Brain pericyte (primary cell): Measurements from ENCODE around the gene MEGF10.

Experiments used
- DNase-seq: peaks from one replicate; pipeline ENCODE4 v3.0.0-alpha.2; 2012; ENCODE audit warnings: low read depth, low spot score

Gene MEGF10

DNA sequence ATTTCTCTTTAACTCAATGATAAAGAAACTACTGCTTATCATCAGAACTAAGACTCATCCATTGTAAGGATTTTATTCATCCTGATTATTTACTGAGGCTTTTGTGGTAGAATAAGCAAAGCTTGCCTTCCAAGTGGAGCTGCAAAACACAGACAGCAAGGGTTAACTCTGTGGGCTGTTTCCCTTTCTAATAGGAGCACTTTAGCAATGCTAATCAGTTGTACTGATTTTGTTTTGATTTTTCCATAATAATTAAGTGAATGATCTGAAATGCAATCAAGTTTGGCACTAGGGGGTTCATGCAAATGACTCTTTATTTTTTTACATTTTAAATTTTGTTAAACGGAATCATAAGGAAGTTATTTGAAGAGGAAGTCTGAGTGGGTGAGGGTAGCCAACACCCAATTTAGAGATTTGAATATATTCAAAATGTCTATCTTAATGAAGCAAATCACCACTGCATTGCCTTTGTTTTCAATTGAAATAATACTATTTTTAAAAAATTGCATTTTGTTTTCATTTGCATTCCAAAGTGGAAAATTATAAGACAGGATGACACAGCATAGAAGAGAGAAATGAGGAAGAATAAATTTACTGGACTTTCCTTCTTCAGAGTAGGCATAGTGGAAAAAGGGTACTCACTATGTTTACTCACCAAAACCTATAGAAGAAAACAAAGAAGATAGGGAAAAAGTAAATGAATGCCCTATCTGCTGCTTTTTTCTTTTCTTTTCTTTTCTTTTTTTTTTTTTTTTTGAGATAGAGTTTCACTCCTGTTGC is 36.6 kb downstream of the MEGF10 start:
- no peak for DNase-seq

DNA sequence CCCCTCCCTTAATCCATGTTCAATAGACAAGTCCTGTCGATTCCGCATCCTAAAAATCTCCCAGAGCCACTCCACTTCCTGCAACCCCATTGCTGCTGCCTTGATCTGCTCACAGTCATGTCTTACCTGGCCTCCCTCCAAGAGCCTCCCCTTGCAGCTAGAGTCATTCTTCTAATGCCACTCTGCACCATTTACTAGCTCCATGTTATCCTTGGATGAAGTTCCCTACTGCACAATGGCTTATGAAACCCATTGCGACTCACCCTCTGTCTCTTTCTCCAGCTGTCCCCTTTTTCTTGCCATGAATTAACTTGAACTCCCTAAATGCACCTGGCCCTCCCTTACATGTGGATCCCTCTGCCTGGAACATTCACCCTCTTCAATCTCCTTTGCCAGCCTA is 39.5 kb downstream of the MEGF10 start:
- no peak for DNase-seq

DNA sequence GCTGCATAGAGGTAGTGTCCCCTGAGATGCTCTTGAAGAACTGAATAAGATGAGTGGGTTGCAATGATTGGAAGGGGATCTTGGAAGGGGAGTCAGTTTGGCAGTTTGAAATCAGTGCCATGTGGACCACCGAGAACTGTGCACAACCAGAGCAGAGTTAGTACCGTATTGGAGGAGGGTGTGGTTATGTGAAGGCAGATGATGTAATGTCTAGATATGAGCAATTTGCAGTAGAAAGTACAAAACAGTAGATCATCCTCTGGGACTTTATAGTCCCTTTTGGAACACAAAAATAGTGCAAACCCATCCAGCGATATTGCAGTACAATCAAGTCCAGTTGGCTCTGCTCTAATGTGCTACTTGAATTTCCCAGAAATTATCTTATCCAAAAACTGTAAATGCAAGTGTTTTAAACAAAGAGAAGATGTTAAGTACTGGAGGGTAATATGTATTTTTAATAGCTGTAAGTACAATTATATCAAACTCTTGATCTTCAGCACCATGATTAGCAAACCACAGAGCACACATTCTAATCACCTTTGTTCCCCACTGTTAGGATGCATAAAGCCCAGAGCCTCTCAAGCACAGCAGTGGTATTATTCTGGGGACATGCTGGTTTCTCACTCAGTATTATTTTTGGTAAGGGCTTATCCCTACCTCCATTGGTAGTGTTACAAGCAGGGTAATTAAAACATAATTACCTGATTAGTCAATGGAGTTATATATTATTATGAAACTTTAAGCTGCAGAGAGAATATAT is 41.5 kb downstream of the MEGF10 start:
- DNase-seq = no peak

DNA sequence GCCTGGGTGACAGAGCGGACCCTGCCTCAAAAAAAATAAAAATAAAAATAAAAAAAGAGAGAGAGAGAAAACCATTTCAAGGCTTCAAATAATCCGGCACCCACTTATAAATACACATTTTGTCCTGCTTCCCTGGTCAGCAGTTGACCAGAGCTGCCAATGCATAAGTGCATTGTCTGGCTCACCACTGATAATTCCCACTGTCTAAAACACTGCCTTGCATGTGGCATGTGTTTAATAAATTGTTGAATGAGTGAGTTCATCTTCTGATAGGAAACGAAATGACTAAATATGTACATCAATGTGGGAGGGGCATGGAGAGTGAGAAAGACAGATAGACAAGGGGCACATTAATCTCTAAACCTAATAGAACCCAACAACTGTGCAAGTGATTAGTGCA is 42.9 kb downstream of the MEGF10 start:
- DNase-seq = no peak

DNA sequence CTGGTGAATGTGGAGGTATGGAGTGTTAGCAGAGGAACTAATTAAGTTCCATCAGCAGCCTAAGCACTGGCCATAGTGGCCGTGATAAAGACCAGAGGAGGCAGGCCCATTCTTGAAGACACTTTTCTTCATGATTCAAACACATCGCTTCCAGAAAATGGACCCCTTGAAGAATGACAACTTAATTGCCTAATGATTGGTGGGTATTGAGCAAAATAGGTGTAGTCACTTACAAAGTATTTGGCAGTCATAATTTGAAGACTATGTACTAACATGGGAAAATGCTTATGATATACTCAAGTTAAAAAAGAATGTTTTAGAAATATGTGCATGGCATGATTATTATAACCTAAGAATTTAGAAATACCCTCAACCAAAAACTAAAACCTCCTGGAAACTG is 44.8 kb downstream of the MEGF10 start:
- DNase-seq = no peak

DNA sequence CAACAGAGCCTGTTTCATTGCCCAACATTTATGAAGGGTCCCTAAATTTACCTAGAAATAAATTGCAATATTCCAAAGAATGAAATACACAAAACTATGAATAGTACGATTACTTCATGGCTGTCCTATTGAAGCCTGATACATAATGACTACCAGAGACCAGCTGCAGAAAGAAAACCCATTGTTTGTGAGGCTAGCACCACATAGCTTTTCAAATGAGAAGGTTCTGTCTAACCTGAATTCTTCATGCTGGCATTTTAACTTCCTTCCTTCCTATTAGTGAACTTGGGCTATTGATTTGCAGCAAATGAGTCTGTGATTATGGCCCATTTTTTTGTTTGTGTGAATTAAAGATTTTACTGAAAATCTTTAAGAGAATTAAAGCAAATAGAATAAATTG is 47.3 kb downstream of the MEGF10 start:
- no peak for DNase-seq

DNA sequence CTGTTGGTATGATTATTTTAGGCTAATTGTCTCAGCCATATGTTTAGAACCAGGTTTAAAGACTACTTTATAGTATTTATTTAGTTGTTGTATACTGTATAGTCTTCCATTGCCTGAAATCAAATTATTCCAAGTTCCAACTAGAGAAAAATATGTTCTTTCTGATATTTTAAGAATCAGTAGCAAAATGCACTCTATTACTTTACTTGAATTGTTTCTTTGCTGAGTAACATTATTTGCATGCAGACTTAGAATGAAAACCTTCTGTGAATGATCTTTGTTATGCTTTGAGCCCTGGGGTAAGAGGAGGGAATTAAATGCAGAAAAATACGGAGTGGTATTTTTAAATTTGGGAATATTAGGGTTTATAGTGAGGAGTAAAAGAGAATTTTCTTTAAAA is 47.9 kb downstream of the MEGF10 start:
- no peak for DNase-seq

DNA sequence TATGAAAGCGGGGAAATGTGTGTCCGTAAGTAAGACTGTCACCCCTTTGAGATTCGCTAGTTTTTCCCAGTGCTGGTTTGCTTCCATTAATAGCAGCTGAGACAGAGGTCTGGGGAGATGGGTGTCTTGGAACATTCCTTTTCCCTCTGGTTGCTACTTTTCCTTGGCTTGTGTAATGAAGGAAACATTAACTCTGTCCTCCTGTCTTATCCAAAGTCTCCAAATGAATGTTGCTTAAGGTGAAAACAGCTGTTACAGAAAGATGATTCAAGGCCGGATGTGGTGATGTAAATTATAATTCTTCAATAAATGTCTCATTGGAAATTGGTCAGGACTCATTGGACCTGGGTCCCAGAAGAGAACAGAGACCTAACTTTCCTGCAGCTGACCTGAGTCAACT is 50.0 kb downstream of the MEGF10 start:
- no peak for DNase-seq

DNA sequence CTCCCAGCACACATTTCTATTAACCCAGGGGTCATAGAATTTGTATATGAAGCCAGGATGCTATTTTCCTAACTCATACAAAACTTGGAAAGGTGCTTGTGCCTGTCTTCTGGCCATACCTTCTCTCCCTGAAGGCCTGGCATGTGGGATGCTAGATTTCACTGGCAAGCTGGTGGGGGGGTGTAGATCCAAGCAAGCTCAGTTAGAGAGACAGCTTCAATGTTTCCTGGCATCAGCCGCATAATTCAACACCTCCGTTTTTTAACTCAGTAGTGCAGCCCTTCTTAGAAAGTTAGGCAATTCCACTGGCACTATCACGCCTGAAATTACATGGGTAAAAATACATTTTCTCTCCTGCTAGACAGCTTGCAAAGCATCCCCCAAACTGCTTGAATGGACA is 51.8 kb downstream of the MEGF10 start:
- no peak for DNase-seq

DNA sequence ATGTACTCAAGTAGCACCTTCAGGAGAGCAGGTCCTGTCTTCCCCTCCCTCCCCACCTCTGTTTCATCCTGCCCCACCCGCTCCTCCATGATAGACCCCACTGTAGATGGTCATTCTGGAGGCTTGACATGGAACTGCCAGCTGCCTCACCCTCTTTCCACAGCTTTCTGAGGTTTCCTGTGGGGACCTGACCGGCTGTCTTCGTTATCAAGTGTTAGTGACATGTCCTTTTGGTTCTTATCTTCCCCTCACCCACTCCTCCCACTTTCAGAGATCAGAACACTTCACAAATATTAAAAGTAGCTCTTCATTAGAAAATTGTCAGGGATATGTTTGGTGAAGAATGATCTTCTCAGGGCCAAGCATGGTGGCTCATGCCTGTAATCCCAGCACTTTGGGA is 52.7 kb downstream of the MEGF10 start:
- DNase-seq = no peak

DNA sequence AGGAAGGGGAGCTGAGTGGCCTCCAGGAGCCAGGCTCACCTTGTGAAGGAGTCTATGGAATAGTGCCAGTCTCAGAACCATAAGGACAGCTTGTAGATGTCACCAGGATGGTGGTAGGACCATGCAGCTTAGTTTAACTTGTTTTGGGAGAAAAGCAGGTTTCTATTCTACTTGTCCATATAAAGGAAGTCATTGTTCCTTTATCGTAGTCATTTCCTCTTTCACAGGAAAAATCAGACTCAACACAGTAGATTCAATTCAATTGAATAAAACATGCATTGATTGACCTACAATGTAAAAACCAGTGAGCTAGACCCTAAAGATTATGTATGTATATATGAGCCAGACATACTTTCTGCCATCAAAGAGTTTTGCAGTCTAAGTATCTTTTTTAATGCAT is 53.3 kb downstream of the MEGF10 start:
- no peak for DNase-seq

DNA sequence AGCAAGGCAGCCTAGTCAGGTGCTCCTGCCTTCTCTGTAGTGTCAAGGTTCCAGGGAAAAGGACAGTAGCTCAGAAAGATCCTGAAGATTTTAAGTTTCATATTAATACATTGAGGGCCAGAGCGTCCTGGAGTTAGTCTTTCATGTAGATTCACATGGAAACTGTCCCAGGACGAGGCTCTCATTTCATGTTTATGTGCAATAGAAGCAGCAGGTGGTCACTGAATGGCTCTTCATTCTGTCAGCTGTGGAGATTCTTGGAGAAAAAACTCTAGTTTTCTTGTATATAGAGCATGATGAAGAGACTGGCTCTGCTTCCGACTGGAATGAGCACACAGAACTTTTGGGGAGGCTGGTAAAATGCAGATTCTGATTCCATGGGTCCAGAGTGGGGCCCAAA is 54.3 kb downstream of the MEGF10 start:
- no peak for DNase-seq

DNA sequence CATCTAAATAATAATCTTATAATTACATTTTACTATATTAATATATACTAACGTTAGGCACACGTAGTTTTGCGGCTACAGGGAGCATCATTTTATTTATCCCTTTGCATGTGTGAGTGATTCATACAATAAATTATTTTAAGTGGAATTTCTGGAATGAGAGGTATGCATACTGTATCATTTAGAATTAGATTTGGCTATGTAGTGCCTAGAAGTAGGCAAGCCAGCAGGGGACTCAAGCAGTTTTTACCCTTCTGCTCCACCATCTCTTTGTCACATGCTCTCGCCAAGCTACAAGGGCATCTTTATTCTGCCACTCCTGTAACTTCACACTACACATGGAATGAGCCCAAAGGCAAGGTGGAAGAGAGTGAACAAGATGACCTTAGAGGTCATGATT is 60.8 kb downstream of the MEGF10 start:
- no peak for DNase-seq

DNA sequence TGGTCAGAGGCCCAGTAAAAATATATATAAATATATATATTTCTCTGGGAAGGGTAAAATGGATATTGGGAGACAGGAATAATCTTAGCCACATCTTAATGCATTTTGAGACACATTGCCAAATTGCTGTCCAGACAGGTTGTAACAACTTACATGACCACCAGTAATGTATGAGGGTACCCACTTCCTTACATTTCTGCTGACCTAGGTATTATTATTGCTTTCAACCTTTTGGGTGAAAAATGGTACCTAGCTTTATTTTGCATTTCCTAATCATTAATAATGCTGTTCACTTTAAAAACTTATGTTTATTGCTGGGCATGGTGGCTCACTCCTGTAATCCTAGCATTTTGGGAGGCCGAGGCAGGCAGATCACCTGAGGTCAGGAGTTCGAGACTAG is 61.5 kb downstream of the MEGF10 start:
- no peak for DNase-seq

DNA sequence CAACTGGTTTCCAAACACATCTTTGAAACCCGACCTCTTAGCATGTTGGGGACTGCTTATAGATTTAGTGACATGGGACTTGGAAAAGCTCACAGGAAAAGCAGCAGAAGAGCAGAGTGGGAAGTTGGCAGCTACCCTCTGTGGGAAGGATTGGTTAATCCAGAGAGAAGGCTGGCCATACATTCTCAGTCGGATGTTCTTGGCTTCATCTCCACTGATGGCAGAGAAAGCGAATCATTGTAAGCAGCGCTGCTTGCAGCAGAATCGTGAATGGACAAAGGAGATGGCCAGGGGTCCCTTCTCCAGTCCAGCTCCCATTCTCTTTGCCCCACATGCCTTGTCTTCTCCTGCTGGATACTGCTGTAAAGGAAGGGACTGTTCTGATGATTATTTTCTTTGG is 62.7 kb downstream of the MEGF10 start:
- DNase-seq = no peak

DNA sequence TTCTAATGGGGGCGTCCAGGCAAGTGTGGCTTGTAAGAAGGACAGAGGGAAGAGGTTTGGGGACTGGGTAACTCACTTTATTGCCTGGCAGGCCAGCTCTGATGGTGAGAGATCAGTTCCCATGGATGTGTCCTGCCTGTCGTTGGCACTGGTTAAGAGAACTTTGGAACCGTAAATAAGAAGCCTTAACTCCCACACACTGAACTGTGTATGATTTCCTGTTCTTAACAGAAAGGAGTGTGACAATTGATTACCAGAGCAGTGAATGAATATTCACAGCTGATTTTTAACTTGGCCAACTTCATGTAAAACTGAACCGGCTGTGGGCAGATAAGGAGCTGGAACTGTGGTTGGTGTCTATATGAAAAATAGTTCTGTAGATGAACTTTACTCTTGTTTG is 63.2 kb downstream of the MEGF10 start:
- no peak for DNase-seq

DNA sequence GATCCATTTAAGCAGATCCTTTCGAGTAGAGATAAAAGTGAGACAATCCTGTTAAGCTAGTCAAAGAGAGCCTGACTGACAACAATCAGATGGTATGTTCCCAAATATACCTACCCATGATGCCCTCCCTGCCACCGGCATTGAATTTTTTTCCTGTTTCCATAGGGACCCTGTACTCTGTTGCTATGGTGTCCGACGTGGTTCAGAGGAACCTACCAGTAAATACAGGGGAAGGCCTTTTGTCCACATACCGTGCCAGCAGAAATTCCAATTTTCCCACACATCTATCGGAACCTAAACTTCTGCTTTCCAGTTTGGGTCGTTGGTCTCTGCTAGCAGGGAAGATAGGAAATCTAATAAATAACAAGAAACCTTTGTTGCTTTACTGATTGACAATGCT is 64.7 kb downstream of the MEGF10 start:
- DNase-seq = no peak

DNA sequence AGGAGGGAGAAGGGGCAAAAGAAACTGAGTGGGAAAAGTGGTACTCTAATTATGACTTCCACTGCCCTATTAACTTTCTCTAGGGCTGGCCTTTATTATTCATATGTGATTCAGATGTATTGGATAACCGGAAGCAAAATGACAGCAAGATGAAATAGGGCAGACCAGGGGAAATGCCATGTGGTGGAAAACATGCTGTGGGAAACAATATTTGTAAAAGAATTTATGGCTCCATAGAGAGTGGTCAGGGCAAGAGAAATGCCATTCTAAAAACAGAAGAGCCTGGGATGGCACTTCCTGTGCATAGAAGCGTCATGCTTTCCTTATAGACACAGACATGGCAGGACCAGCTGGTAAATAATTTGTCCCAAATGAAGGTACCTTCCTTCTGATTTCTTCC is 67.7 kb downstream of the MEGF10 start:
- DNase-seq = no peak

DNA sequence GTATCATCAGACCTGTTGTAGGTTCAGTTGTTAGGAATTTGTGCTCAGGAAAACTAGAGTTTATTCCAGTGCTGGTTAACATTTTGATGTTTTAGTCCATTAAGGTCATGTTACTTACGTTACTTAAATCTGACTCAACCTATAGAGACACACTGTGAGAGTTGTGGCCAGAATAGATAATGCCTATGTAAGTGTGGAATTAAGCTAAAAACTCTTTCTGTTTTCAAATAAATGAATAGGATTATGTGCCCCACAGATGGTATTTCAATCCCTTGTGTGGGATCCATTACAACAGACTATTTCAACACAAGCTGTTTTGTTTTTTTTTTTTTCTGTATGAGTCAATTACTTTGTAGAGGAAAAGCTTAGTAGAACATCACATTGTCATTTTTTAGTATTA is 68.1 kb downstream of the MEGF10 start:
- no peak for DNase-seq

DNA sequence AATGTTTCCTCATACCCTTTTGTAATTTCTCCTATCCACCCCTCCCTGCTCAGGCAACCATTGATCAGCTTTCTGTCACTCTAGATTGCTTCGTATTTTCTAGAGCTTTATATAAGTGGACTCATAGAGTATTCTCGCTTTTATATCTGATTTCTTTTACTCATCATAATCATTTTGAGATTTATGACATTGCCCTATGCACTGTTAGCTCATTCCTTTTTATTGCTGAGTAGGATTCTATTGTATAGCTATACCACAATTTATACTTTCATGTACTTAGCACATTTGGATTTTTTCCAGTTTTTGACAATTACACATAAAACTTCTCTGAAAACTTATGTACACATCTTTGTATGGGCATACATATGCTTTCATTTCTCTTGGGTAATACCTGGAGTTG is 68.9 kb downstream of the MEGF10 start:
- DNase-seq = no peak

DNA sequence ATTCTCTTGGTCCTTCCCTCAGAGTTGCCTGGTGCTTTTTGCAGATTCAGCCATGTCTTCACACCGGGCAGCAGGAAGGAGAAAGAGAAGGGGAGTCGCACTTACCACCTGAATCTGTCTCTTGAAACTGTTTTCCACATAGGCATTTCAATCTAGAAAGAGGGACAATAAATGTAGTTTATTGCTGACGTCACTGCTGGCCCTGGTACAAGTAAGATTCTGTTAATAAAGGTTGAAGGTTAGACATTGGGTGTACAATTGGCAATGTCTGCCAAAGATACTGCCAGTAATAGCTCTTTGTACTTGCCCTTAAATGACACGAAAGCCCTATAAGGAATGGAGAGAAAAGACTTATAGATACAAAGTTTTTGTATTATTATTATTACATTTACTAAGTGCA is 72.8 kb downstream of the MEGF10 start:
- DNase-seq = no peak

DNA sequence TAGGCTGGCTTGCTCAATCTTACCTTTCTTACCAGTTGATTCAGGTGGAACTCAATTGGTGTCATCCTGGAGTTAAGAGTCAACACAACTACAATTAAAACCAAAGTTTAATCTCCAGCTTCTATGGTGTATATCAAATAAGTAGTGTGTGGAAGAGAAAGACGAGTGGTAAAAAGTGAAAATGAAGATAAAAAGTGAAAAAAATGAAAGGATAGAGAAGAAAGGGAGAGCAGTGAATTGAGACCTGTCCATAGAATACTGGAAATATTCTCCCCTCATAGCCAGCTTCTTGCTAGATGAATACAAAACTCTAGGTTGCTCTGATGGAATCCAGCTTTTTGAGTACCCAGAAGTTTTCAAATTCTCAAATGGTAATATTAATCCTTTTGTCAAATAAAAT is 76.4 kb downstream of the MEGF10 start:
- no peak for DNase-seq

DNA sequence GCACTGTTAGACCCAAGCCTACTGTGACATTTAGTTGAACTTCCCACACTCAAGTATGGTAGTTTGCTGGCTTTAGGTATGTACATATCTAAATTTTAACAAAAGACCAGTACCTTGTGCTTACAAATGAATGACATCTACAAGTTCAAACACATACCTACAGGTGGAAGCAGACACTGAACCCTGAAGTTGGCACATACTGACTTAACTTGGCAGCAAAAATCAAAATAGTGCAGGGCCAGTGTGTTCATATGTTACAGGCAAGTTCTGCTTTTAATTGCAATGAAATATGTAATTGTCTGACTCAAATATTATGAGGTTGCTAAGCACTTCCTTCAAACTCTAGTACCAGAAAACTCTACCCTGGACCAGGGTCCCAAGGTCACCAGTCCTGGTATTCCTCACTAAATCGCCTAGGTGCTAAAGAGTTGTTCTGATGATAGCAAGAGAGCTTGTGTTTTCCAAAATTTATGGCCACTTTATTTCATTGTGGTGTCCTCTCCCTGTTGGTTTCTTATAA is 77.4 kb downstream of the MEGF10 start:
- no peak for DNase-seq
